ENCODE measurements around the gene HSPA1L.
A peak's percentile ranks its signal among the peaks of the same experiment; 100 is the strongest.
"Not testable (repeated sequence)": the region's sequence is repeated elsewhere in the genome, so short reads cannot be mapped to it uniquely, and the experiment has no call there.

Gene HSPA1L

GRCh38 chr6:31815025-31815838 is at the start of gene HSPA1L, which contains the start of gene HSPA1A:
Gene HSPA1L (minus strand): TSS chr6:31815283. CDS start chr6:31811972, 3,311 bp downstream.
Gene HSPA1A (plus strand): TSS chr6:31815543. CDS start chr6:31815757, 214 bp downstream.
- peak; percentile 98 for DNase-seq

DNA sequence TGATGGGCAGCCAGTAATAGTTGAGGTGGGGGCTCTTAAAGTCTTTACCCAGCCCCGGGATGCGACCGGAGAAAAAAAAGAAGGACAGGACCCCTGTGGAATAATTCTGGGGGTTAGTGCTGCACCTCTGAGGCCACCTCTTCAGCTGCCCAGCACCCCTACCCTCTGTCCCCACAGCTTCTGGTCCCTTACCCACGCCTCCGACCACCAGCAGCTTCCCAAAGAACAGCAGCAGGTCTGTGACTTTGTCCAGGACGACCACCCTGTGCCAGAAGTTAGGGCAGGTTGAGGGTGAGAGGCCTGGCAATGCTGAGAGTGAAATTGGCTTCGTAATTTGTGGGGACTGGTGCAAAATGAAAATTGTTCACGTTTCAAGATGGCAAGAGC is 49.7 kb upstream of the HSPA1L start:
- no peak for DNase-seq

DNA sequence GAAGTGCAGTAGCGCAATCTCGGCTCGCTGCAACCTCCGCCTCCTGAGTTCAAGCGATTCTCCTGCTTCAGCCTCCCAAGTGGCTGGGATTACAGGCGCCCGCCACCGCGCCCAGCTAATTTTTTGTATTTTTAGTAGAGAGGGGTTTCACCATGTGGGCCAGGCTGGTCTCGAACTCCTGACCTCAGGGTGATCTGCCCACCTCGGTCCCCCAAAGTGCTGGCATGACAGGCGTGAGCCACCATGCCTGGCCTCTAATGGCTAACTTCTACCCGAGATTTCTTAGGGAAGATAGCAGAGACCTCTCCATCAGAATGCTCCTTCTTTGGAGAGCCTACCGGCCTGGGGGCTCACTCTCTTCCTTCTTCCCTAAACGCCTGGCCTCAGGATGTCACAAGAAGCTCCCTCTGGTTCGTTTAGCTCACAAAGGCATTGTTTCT is 49.1 kb upstream of the HSPA1L start:
- DNase-seq: not testable (repeated sequence)

DNA sequence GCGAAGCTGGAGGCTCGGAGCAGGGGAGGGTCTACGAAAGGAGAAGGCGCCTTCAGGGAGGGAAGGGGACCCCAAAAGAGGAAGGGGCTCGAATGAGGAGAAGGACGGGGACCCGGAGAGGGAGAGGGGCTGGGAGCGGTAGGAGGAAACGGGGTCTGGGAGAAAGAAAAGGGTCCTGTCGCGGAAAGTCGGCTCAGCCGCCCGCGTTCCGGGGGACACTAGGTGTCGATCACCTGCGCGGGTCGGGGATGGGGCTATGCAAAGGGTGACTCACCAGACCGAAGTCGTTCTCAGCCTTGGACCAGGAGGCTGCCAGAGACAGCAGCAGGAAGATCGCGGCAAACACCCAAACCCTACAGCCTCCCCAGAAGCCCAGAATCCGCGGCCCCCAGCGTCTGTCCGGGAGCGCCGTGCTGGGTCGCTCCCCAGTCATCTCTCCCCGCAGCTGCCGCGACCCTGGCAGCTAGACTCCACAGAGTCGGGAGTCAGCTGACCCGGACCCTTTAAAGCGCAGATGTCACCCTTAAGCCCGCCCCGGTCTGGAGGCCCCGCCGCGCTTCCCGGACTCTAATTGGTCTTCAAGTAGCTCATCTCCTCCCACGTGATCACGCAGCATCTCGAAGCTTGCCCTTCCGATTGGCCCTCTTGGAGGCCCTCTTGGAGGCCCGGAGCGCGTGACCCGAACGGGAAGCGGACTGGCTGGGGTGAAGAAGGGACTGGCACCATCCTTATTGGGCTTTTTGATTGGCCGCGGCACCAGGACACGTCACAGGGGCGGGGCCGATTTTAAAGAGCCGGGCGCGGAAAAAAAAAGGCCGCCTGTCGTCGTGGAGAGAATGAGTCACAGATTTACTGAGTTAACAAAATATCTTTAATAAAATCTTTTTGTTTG is 47.5 kb upstream of the HSPA1L start, which contains the start of gene NEU1:
Gene NEU1 (minus strand): TSS at position 478 of the 892 bp plus-strand sequence. CDS start 45 bp downstream, at position 433.
- peak; percentile 100 for DNase-seq

DNA sequence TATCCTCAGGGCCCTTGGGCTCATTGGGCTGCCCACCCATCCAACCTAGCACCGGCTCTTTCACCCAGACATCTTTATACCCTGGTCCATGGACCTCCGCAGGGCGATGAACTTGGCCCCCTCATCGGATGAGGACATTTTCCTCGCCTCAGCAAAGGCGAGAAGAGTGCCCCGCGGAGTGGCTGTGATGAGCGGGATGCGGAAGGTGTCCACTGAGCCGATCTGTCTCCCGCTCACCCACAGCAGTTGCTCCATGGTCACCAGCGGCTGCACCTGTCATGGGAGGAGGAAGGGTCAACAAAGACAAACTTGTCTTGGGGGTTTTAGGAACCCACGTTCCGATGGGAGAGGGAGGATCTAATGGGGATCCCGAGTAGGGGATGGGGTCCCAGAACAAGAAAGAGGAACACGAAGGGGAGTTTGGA is 46.8 kb upstream of the HSPA1L start:
- DNase-seq: no peak

- DNase-seq: no peak
These were observed 46.1 kb upstream of the HSPA1L start for GRCh38 chr6:31861150-31861549.

- no peak for DNase-seq
These were observed 45.3 kb upstream of the HSPA1L start for GRCh38 chr6:31860349-31860748.

DNA sequence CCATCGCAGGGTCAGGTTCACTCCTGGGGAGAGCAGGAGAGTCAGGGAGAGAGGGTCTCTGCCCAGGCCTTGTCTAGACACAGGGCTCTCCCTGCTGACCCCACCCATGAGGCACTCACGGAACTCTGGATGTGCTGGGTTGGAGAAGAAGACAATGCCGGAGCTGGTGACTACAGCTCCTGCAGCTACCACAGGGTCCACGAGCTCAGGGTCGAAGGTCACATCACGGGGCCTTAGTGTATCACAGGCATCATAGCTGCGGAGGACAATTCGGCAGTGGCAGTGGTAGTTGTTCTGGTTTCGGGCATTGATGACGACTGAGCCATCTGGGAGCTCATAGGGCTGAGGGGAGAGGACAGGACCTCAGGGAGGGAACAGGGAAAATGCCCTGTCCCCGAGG is 44.8 kb upstream of the HSPA1L start:
- DNase-seq: no peak

GRCh38 chr6:31858707-31859106 is 43.6 kb upstream of the HSPA1L start:
- no peak for DNase-seq

DNA sequence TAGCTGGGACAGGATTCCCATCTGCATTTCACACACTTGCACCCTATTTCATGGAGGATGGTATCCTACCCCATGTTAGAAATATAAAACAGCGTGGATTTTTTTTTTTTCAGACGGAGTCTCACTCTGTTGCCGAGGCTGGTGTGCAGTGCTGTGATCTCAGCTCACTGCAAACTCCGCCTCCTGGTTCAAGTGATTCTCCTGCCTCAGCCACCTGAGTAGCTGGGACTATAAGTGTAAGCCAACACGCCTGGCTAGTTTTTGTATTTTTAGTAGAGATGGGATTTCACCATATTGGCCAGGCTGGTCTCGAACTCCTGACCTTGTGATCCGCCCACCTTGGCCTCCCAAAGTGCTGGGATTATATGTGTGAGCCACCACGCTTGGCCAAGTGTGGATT is 42.7 kb upstream of the HSPA1L start:
- not testable (repeated sequence) for DNase-seq

DNA sequence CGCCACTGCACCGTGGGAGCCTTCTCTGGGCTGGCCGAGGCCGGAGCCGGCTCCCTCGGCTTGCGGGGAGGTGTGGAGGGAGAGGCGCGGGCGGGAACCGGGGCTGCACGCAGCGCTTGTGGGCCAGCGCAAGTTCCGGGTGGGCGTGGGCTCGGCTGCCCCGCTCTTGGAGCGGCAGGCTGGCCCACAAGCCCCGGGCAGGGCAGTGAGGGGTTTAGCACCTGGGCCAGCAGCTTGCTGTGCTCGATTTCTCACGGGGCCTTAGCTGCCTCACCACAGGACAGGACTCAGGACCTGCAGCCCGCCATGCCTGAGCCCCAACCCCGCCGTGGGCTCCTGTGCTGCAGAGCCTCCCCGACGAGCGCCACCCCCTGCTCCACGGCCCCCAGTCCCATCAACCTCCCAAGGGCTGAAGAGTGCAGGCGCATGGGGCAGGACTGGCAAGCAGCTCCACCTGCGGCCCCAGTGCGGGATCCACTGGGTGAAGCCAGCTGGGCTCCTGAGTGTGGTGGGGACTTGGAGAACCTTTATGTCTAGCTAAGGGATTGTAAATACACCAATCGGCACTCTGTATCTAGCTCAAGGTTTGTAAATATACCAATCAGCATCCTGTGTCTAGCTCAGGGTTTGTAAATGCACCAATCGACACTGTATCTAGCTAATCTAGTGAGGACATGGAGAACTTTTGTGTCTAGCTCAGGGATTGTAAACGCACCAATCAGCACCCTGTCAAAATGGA is 37.1 kb upstream of the HSPA1L start:
- DNase-seq: not testable (repeated sequence)

- no peak for DNase-seq
These were observed 36.4 kb upstream of the HSPA1L start for GRCh38 chr6:31851485-31851832.

DNA sequence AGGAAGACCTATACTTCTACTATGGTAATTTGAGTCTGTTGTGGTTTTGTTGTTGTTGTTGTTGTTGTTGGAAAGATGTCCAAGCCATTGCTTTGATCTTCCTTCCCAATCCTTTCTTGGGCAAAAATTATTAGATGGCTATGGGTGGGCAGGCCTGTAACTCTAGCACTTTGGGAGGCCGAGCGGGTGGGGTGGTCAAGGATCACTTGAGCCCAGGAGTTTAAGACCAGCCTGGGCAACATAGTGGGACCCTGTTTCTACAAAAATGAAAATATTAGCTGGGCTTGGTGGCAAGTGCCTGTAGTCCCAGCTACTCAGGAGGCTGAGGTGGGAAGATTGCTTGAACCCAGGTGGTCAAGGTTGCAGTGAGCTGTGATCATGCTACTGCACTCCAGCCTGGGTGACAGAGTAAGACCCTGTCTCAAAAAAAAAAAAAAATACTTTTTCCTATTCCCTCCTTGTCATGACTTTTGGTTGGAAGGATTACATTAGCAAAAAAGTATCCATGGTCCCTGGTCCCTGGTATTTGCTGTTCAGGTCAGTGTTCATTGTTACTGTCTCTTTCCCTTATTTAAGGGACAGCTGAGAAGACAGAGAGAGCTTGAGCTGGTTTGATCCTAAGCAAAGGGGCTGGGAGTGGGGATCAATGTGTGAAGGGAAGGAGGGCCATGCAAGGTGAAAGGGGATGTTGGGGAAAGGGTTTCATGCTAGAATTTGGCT is 35.8 kb upstream of the HSPA1L start:
- DNase-seq: no peak

- no peak for DNase-seq
These were observed 32.3 kb upstream of the HSPA1L start for GRCh38 chr6:31847276-31847978.

GRCh38 chr6:31844507-31844906 is 29.4 kb upstream of the HSPA1L start:
- DNase-seq: no peak

- DNase-seq: no peak
These were observed 27.0 kb upstream of the HSPA1L start for GRCh38 chr6:31842053-31842452.

DNA sequence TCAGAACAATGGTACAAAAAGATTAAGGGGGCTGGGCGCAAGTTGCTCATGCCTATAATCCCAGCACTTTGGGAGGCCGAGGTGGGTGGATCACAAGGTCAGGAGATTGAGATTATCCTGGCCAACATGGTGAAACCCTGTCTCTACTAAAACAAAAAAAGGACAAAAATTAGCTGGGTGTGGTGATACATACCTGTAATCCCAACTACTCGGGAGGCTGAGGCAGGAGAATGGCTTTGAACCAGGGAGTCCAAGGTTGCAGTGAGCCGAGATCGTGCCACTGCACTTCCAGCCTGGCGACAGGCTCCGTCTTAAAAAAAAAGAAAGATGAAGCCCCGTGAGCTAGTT is 24.7 kb upstream of the HSPA1L start:
- not testable (repeated sequence) for DNase-seq

DNA sequence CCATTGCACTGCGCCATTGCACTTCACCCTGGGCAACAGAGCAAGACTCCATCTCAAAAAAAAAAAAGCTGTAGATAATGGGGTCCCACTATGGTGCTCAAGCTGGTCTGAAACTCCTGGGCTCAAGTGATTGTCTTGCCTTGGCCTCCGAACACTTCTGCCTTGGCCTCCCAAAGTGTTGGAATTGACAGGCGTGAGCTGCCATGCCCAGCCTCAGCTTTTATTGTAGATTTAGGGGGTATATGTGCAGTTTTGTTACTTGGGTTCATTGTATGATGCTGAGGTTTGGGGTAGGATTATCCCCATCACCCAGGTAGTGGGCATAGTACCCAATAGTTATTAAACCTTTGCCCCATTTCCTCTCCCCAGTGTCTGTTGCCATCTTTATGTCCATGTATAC is 23.9 kb upstream of the HSPA1L start:
- no peak for DNase-seq

GRCh38 chr6:31838114-31838553 is 23.1 kb upstream of the HSPA1L start:
- not testable (repeated sequence) for DNase-seq

DNA sequence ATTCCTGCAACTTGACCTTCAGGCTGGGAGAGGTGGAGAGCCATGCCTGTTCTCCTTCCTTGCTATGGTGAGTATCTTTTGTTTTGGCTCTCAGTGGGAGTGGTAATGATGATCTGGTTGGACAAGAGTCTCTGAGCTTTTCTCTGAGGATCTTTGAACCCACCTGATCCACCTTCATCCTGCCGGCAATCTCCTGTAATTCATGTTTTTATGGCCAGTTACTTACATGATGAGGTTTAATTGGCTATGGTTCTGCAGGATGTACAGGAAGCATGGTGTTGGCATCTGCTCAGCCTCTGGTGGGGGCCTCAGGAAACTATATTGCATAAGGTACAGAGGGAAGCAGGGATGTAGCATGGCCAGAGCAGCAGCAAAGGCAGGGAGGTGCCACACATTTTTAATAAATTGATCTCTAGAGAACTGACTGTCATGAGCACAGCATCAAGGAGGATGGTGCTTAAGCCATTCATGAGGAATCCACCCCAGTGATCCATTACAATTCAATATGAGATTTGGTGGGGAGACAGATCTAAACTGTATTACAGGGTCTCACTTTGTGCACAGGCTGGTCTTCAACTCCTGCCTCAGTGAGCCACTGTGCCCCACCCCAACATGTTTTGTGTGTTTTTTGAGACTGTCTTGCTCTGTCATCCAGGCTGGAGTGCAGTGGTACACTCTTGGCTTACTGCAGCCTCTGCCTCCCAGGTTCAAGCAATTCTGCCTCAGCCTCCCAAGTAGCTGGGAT is 22.5 kb upstream of the HSPA1L start:
- no peak for DNase-seq

Data from left hindlimb (tissue), 1 donor.